ENCODE data around the gene ZNF70.

Gene ZNF70

GRCh38 chr22:23778577-23778900 lies 27.6 kb upstream of the ZNF70 start:
- TF ChIP-seq CTCF (IDR thresholded peaks at IDR 0.05): no peak
- H3K4me3 ChIP-seq (ENCODE audit: low read depth in 1 of 2, low read length in 1 of 2): no peak overlapping the region
- H3K36me3 ChIP-seq: no peaks in the 10 kb centered on the region
- no peaks in the 10 kb centered on the region for H3K4me1 ChIP-seq (ENCODE audit: control insufficient read depth in 1 of 2, insufficient read depth in 1 of 2, low read depth in 1 of 2, low read length in 1 of 2)
- H3K9me3 ChIP-seq: no peaks in the 10 kb centered on the region
- peaks cover 26% of the 10 kb centered on the region for H3K27me3 ChIP-seq
- no peak overlapping the region for H3K27ac ChIP-seq

- Histone ChIP-seq H3K36me3 (no peaks in the 10 kb centered on the region), H3K9me3 (no peaks in the 10 kb centered on the region), H3K27me3 (peaks cover 31% of the 10 kb centered on the region), H3K4me1 (ENCODE audit: control insufficient read depth in 1 of 2, insufficient read depth in 1 of 2, low read depth in 1 of 2, low read length in 1 of 2) (peaks cover 2 to 3% of the 10 kb centered on the region in 2 experiments), H3K4me3 (ENCODE audit: low read depth in 1 of 2, low read length in 1 of 2) (no peak overlapping the region), H3K27ac (no peak overlapping the region)
- no peak for TF ChIP-seq CTCF (IDR thresholded peaks at IDR 0.05)
Measured at GRCh38 chr22:23777776-23778576, 27.1 kb upstream of the ZNF70 start.

GRCh38 chr22:23775779-23776375 lies 25.0 kb upstream of the ZNF70 start:
- H3K27me3 ChIP-seq: peaks cover 48% of the 10 kb centered on the region
- no peaks in the 10 kb centered on the region for H3K9me3 ChIP-seq
- H3K4me3 ChIP-seq (ENCODE audit: low read depth in 1 of 2, low read length in 1 of 2): no peak overlapping the region
- H3K27ac ChIP-seq: no peak overlapping the region
- H3K4me1 ChIP-seq (ENCODE audit: control insufficient read depth in 1 of 2, insufficient read depth in 1 of 2, low read depth in 1 of 2, low read length in 1 of 2): peaks cover 12 to 19% of the 10 kb centered on the region in 2 experiments
- H3K36me3 ChIP-seq: no peaks in the 10 kb centered on the region
- TF ChIP-seq CTCF (IDR thresholded peaks at IDR 0.05): no peak

- H3K27me3 ChIP-seq: peaks cover 48% of the 10 kb centered on the region
- H3K4me1 ChIP-seq (ENCODE audit: control insufficient read depth in 1 of 2, insufficient read depth in 1 of 2, low read depth in 1 of 2, low read length in 1 of 2): peaks cover 12 to 20% of the 10 kb centered on the region in 2 experiments
- no peak overlapping the region for H3K4me3 ChIP-seq (ENCODE audit: low read depth in 1 of 2, low read length in 1 of 2)
- TF ChIP-seq CTCF (IDR thresholded peaks at IDR 0.05): no peak
- H3K36me3 ChIP-seq: no peaks in the 10 kb centered on the region
- H3K9me3 ChIP-seq: no peaks in the 10 kb centered on the region
- no peak overlapping the region for H3K27ac ChIP-seq
Measured at GRCh38 chr22:23774922-23775436, 24.1 kb upstream of the ZNF70 start.

- Histone ChIP-seq H3K27ac (no peak overlapping the region), H3K36me3 (no peaks in the 10 kb centered on the region), H3K9me3 (no peaks in the 10 kb centered on the region), H3K4me3 (ENCODE audit: low read depth in 1 of 2, low read length in 1 of 2) (no peak overlapping the region), H3K4me1 (ENCODE audit: control insufficient read depth in 1 of 2, insufficient read depth in 1 of 2, low read depth in 1 of 2, low read length in 1 of 2) (peaks cover 12 to 20% of the 10 kb centered on the region in 2 experiments), H3K27me3 (peaks cover 48% of the 10 kb centered on the region)
- TF ChIP-seq CTCF (IDR thresholded peaks at IDR 0.05): no peak
Measured at GRCh38 chr22:23774114-23774921, 23.4 kb upstream of the ZNF70 start.

Measured in neutrophil (primary cell).